ENCODE measurements around the gene PRDX6.

GRCh38 chr1:173429471-173430402 lies 47.4 kb upstream of the PRDX6 start:
- no peak for TF ChIP-seq CTCF (conservative IDR thresholded peaks at IDR 0.05)
- TF ChIP-seq EZH2 (IDR thresholded peaks at IDR 0.05; ENCODE audit: low read depth), result no peak

Measured in PC-9 (cell line).